HG02763 (cell line): Measurements from ENCODE around the gene UNC93A.
"Not testable (repeated sequence)": the region's sequence is repeated elsewhere in the genome, so short reads cannot be mapped to it uniquely, and the experiment has no call there.

ENCODE experiments used
- ATAC-seq: cut with Tn5 transposase; IDR thresholded peaks from one replicate; pipeline ENCODE4 v1.9.1; 2021; ENCODE audit warnings: mild to moderate bottlenecking, moderate library complexity; ENCODE audit not compliant: unreplicated experiment

Gene UNC93A

GRCh38 chr6:167309355-167310192, 18.5 kb downstream of the UNC93A start:
- ATAC-seq: not testable (repeated sequence)

- no peak for ATAC-seq
These were observed 20.2 kb downstream of the UNC93A start for GRCh38 chr6:167311286-167311685.

- not testable (repeated sequence) for ATAC-seq
These were observed 20.6 kb downstream of the UNC93A start for GRCh38 chr6:167311691-167312090.

- no peak for ATAC-seq
These were observed 23.2 kb downstream of the UNC93A start for GRCh38 chr6:167314180-167314821.

- ATAC-seq: no peak
These were observed 26.1 kb downstream of the UNC93A start for GRCh38 chr6:167317172-167317571.

- not testable (repeated sequence) for ATAC-seq
These were observed 27.2 kb downstream of the UNC93A start for GRCh38 chr6:167318354-167318753.

- ATAC-seq: not testable (repeated sequence)
These were observed 27.7 kb downstream of the UNC93A start for GRCh38 chr6:167318856-167319255.

GRCh38 chr6:167319856-167320753, 29.0 kb downstream of the UNC93A start:
- ATAC-seq: not testable (repeated sequence)

- ATAC-seq: not testable (repeated sequence)
These were observed 29.6 kb downstream of the UNC93A start for GRCh38 chr6:167320754-167321056.

GRCh38 chr6:167321185-167321584, 30.1 kb downstream of the UNC93A start:
- ATAC-seq: not testable (repeated sequence)

GRCh38 chr6:167323111-167323510, 32.0 kb downstream of the UNC93A start:
- ATAC-seq: no peak

- ATAC-seq: no peak
These were observed 33.0 kb downstream of the UNC93A start for GRCh38 chr6:167324111-167324510.

GRCh38 chr6:167325766-167326165, 34.7 kb downstream of the UNC93A start:
- no peak for ATAC-seq

- ATAC-seq: no peak
These were observed 36.3 kb downstream of the UNC93A start for GRCh38 chr6:167327391-167327790.

GRCh38 chr6:167328086-167328485, 37.0 kb downstream of the UNC93A start:
- ATAC-seq: no peak

GRCh38 chr6:167329014-167329413, 37.9 kb downstream of the UNC93A start:
- ATAC-seq: no peak

GRCh38 chr6:167330750-167331149, 39.6 kb downstream of the UNC93A start:
- ATAC-seq: no peak

- ATAC-seq: no peak
These were observed 40.5 kb downstream of the UNC93A start for GRCh38 chr6:167331565-167331964.

- ATAC-seq: no peak
These were observed 45.9 kb downstream of the UNC93A start for GRCh38 chr6:167336844-167337630.

- no peak for ATAC-seq
These were observed 46.7 kb downstream of the UNC93A start for GRCh38 chr6:167337675-167338449.
